ENCODE data around the gene CLDND1. TPM values are rescaled to one million over a fixed set of nuclear protein-coding genes. Genes with fewer than 3 reads are reported as not detected.

The CLDND1 gene
- total and polyA plus RNA-seq, 2 of the 4 experiments (the other 2 are of a cell fraction), result 75.8 to 78.3 TPM

- no peak for TF ChIP-seq POLR2A (IDR thresholded peaks at IDR 0.05; ENCODE audit: low read depth, low read length)
- TF ChIP-seq, protein P1, sequence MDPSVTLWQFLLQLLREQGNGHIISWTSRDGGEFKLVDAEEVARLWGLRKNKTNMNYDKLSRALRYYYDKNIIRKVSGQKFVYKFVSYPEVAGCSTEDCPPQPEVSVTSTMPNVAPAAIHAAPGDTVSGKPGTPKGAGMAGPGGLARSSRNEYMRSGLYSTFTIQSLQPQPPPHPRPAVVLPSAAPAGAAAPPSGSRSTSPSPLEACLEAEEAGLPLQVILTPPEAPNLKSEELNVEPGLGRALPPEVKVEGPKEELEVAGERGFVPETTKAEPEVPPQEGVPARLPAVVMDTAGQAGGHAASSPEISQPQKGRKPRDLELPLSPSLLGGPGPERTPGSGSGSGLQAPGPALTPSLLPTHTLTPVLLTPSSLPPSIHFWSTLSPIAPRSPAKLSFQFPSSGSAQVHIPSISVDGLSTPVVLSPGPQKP (IDR thresholded peaks at IDR 0.05; ENCODE audit: borderline replicate concordance, low read depth, low read length), result no peak
- no peak for TF ChIP-seq SMC3 (IDR thresholded peaks at IDR 0.05; ENCODE audit: low read depth, low read length)
- TF ChIP-seq MXI1 (IDR thresholded peaks at IDR 0.05; ENCODE audit: borderline replicate concordance, low read depth, low read length), result no peak
- TF ChIP-seq NFE2L2 (IDR thresholded peaks at IDR 0.05; ENCODE audit: low read depth, low read length), result no peak
- TF ChIP-seq CEBPB (IDR thresholded peaks at IDR 0.05; ENCODE audit: low read depth, low read length), result no peak
- TF ChIP-seq BHLHE40 (IDR thresholded peaks at IDR 0.05; ENCODE audit: low read depth, low read length), result no peak
- TF ChIP-seq USF2 (IDR thresholded peaks at IDR 0.05; ENCODE audit: low read depth, low read length), result no peak
- no peak for TF ChIP-seq RFX5 (IDR thresholded peaks at IDR 0.05; ENCODE audit: low read depth, low read length)
- Histone ChIP-seq H4K91ac (ENCODE audit: insufficient read depth, low read depth, low read length) (no peak overlapping the region), H3K56ac (ENCODE audit: extremely low read depth, insufficient read depth, low read length) (no peak overlapping the region), H3K36me3 (ENCODE audit: control insufficient read depth, insufficient read depth, low read length) (no peaks in the 10 kb centered on the region), H3K18ac (ENCODE audit: low read depth, low read length) (no peak overlapping the region), H3K4me2 (ENCODE audit: low read depth, low read length) (no peak overlapping the region), H4K5ac (ENCODE audit: low read depth, low read length) (no peak overlapping the region), H3K23ac (ENCODE audit: low read depth, low read length) (no peak overlapping the region), H3K9ac (ENCODE audit: low read depth, low read length) (no peak overlapping the region), H3K4me1 (ENCODE audit: control insufficient read depth, insufficient read depth, low read length) (no peaks in the 10 kb centered on the region), H3K4ac (ENCODE audit: low read depth, low read length) (no peak overlapping the region), H4K20me1 (ENCODE audit: insufficient read depth, low read length) (no peaks in the 10 kb centered on the region), H3K27ac (ENCODE audit: insufficient read depth, low read length) (no peak overlapping the region), H2AK9ac (replicated peaks; ENCODE audit: low read depth, low read length, poor library complexity) (no peak overlapping the region), H3K14ac (replicated peaks; ENCODE audit: low read depth, low read length) (no peak overlapping the region), H2BK120ac (ENCODE audit: low read depth, low read length) (no peak overlapping the region), H2BK15ac (ENCODE audit: low read depth, low read length) (no peak overlapping the region), H2AK5ac (ENCODE audit: low read depth, low read length) (no peak overlapping the region), H3K79me1 (ENCODE audit: low read depth in 1 of 2, low read length in 2 of 2) (no peaks in the 10 kb centered on the region), H2BK5ac (ENCODE audit: low read depth, low read length, poor library complexity, severe bottlenecking) (no peak overlapping the region), H2BK20ac (ENCODE audit: low read depth, low read length) (no peak overlapping the region), H3K27me3 (ENCODE audit: control insufficient read depth, insufficient read depth, low read length) (peaks cover 7% of the 10 kb centered on the region), H4K8ac (ENCODE audit: low read depth in 2 of 2, low read length in 2 of 2) (no peak overlapping the region), H3K9me1 (ENCODE audit: insufficient read depth, low read length) (no peaks in the 10 kb centered on the region), H3K4me3 (ENCODE audit: insufficient read depth, low read depth, low read length) (no peak overlapping the region), H2AFZ (replicated peaks; ENCODE audit: low read length, poor library complexity) (no peak overlapping the region), H3K9me3 (ENCODE audit: control insufficient read depth, insufficient read depth, low read length) (no peaks in the 10 kb centered on the region)
- ChIA-PET CTCF (interaction anchor here (0.6 kb wide), 1 partner anchor 9 kb away, joined by 6 read pairs; no protein-coding TSS in a partner anchor), POLR2A (ENCODE audit: unreplicated experiment) (no interaction called here)
- dilution Hi-C loops (cut with HindIII; ENCODE audit: low sequenced_read_pairs, unreplicated experiment), result no loop called here
- DNase-seq (no peak), ATAC-seq (ENCODE audit: low read depth) (no peak)
- BruUV-seq (replicated peaks), result no TSS peak
- WGBS, 2 experiments (ENCODE audit: extremely low coverage in 2 of 2, insufficient read length in 1 of 2), result no CpG with 5 or more reads among the region's 8 CpGs
- intact Hi-C loops (cut with micrococcal nuclease), result no loop called here
- in situ Hi-C loops (cut with MboI; ENCODE audit: low sequenced_read_pairs), result no loop called here
Measured at GRCh38 chr3:98529856-98530459, 7.3 kb upstream of the CLDND1 start.

All from IMR-90 (cell line).